ENCODE measurements around the gene PGBD1.

Gene PGBD1

DNA sequence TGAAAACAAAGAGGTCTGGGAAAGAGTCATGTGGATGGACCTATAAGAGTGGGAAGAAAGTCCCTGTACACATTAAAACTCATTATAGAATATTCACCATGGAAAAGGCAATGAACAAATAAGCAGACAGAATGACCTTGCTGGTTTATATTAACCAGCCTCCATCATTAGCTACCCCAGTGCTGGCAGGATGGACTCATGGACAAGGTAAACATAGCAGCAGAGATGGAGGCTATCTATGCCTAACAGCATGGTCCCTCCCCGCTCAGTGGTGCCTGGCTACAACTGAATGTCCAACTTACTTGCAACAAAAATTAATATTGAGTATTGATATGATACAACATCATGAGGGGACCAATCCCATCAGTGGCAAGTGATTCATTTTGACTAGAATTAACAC, 63.8 kb downstream of the PGBD1 start:
- TF ChIP-seq TAF1 (IDR thresholded peaks at IDR 0.05; ENCODE audit: low read depth) (no peak), EP300 (IDR thresholded peaks at IDR 0.05; ENCODE audit: borderline replicate concordance) (no peak), NFIC (IDR thresholded peaks at IDR 0.05) (no peak), RAD21 (IDR thresholded peaks at IDR 0.05; ENCODE audit: low read depth) (no peak), CREB1 (IDR thresholded peaks at IDR 0.05; ENCODE audit: low read depth) (no peak), TCF12 (IDR thresholded peaks at IDR 0.05; ENCODE audit: low read depth) (no peak), ZBTB7A (IDR thresholded peaks at IDR 0.05; ENCODE audit: low read depth) (no peak), TEAD4 (IDR thresholded peaks at IDR 0.05) (no peak), CEBPB (IDR thresholded peaks at IDR 0.05) (no peak)
- TF ChIP-seq, protein P1, sequence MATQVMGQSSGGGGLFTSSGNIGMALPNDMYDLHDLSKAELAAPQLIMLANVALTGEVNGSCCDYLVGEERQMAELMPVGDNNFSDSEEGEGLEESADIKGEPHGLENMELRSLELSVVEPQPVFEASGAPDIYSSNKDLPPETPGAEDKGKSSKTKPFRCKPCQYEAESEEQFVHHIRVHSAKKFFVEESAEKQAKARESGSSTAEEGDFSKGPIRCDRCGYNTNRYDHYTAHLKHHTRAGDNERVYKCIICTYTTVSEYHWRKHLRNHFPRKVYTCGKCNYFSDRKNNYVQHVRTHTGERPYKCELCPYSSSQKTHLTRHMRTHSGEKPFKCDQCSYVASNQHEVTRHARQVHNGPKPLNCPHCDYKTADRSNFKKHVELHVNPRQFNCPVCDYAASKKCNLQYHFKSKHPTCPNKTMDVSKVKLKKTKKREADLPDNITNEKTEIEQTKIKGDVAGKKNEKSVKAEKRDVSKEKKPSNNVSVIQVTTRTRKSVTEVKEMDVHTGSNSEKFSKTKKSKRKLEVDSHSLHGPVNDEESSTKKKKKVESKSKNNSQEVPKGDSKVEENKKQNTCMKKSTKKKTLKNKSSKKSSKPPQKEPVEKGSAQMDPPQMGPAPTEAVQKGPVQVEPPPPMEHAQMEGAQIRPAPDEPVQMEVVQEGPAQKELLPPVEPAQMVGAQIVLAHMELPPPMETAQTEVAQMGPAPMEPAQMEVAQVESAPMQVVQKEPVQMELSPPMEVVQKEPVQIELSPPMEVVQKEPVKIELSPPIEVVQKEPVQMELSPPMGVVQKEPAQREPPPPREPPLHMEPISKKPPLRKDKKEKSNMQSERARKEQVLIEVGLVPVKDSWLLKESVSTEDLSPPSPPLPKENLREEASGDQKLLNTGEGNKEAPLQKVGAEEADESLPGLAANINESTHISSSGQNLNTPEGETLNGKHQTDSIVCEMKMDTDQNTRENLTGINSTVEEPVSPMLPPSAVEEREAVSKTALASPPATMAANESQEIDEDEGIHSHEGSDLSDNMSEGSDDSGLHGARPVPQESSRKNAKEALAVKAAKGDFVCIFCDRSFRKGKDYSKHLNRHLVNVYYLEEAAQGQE (IDR thresholded peaks at IDR 0.05; ENCODE audit: low read depth) = no peak
- TF ChIP-seq, protein P2, sequence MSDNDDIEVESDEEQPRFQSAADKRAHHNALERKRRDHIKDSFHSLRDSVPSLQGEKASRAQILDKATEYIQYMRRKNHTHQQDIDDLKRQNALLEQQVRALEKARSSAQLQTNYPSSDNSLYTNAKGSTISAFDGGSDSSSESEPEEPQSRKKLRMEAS (IDR thresholded peaks at IDR 0.05) = no peak
- TF ChIP-seq, protein P3, sequence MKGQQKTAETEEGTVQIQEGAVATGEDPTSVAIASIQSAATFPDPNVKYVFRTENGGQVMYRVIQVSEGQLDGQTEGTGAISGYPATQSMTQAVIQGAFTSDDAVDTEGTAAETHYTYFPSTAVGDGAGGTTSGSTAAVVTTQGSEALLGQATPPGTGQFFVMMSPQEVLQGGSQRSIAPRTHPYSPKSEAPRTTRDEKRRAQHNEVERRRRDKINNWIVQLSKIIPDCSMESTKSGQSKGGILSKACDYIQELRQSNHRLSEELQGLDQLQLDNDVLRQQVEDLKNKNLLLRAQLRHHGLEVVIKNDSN (IDR thresholded peaks at IDR 0.05) = no peak

DNA sequence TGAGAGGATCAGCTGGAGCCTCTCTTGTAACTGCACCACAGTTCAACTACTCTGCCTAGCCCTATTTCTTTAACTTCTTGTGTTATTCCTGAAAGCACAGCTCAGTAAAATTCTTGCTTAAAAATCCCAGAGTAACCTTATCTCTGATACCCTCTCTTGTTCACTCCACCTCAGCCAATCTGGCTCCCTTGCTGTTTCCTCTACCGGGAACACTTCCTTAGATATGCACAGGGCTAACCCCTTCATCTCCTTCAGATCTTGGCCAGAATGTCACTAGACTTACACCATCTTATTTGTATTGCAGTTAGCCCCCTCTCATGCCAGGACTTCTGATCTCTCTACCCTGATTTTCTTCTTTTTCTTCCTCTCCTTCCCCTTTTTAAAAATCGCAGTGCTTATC, 65.7 kb downstream of the PGBD1 start:
- TF ChIP-seq ZBTB7A (IDR thresholded peaks at IDR 0.05; ENCODE audit: low read depth) (no peak), TCF12 (IDR thresholded peaks at IDR 0.05; ENCODE audit: low read depth) (no peak), TAF1 (IDR thresholded peaks at IDR 0.05; ENCODE audit: low read depth) (no peak), YY1 (IDR thresholded peaks at IDR 0.05; ENCODE audit: low read depth) (no peak), FOXM1 (IDR thresholded peaks at IDR 0.05; ENCODE audit: borderline replicate concordance, low read depth) (no peak)
- TF ChIP-seq, protein P1 (IDR thresholded peaks at IDR 0.05; ENCODE audit: low read depth) = no peak

DNA sequence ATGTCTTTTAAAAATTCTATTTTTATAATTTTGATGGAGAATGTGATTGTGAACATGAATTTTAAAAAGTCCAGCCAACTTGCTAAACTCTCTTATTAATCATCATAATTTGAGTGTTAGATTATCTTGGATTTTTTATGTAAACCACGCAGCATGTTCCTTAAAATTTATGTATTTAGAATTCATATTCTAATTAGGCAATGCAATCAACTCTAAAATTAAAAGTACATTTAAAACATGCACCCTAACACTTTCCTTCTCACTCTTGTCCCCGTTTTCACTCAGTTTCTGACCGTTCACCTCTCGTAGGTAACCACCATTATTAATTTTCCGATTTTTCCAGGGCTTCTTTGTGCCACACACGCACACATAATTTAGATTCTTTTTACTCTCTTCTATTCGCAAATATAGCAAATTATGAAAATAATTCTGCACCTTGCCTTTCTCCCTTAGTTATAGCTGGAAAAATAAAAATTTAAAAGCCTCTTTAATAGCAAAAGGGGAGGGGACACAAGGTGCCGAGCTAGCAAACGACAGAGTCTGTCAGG, 68.0 kb downstream of the PGBD1 start:
- TF ChIP-seq CEBPB (IDR thresholded peaks at IDR 0.05) = no peak

DNA sequence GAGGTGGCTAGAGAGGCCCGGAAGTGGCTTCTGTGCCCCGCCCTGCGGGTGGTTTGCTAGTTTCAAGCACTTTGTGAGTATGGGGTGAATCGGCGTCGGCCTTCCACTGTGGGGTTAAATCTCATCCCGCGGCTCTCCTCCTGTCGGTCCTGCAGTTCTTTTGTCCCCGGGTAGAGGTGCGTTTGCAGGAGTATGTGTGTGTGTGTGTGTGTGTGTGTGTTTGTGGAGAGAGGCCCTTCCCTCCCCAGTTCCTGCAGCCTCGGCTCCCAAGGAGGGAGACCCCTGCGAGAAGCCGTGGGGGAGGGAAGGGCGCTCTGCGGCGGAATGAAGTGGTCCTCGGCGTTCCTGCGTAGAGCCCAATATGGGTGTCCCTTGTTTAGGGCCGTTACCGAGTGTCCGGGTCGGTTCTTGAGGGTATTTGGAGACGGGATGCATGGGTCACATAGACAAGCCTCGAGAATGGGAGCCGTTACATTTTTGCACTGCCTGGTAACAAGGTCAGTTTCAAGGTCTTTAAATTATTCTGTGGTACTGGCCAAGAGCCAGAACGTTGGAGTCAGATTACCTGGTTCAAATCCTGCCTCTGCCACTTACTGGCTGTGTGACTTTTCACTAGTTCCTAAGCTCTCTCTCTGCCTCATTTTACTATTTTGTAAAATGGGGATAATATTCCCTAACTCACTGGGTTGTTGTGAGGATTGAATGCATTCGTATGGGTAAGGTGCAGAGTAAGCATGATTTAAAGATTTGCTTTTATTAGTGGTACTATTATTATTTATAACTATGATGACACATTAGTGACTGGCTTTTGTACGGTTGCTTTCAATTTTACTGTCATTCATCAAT, 68.7 kb downstream of the PGBD1 start, which contains the start of gene ZKSCAN3:
Gene ZKSCAN3 (plus strand): TSS at position 56 of the 846 bp plus-strand sequence. CDS start 9,640 bp downstream, outside the sequence.
- TF ChIP-seq FOXM1 (IDR thresholded peaks at IDR 0.05; ENCODE audit: borderline replicate concordance, low read depth) (peak; percentile 43; the same call in 1 of the 2 replicates), ZBTB7A (IDR thresholded peaks at IDR 0.05; ENCODE audit: low read depth) (peak; percentile 66; the same call in 1 of the 2 replicates), RAD21 (IDR thresholded peaks at IDR 0.05; ENCODE audit: low read depth) (no peak), NFIC (IDR thresholded peaks at IDR 0.05) (peak; percentile 55), TAF1 (IDR thresholded peaks at IDR 0.05; ENCODE audit: low read depth) (peak; percentile 85), TCF12 (IDR thresholded peaks at IDR 0.05; ENCODE audit: low read depth) (0 out of 2 replicates have a peak, but pooled peaks have one; percentile 16)
- TF ChIP-seq, protein P3 (IDR thresholded peaks at IDR 0.05) = no peak
- TF ChIP-seq, protein P2 (IDR thresholded peaks at IDR 0.05) = peak; percentile 43; the same call in 1 of the 2 replicates

DNA sequence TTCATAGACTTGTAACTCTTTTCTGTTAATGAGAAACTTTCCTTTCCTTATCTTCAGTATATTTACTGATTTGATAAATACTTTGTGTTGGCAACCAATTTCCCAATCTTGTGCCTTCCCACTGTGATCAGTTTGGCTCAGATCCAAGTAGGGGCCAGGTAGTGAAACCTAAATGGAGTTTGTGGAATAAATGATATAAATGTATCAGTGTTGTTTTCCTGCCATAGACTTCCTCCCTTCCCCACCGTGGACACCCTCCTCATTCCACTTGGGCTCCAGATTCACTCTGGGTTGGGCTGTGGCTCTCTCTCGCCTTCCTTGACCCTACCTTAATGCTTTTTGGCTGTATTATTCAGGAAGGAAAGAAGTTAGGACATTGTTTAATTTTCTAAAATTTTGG, 69.7 kb downstream of the PGBD1 start:
- peak; percentile 64 for TF ChIP-seq NFIC (IDR thresholded peaks at IDR 0.05)
- no peak for TF ChIP-seq YY1 (IDR thresholded peaks at IDR 0.05; ENCODE audit: low read depth)

DNA sequence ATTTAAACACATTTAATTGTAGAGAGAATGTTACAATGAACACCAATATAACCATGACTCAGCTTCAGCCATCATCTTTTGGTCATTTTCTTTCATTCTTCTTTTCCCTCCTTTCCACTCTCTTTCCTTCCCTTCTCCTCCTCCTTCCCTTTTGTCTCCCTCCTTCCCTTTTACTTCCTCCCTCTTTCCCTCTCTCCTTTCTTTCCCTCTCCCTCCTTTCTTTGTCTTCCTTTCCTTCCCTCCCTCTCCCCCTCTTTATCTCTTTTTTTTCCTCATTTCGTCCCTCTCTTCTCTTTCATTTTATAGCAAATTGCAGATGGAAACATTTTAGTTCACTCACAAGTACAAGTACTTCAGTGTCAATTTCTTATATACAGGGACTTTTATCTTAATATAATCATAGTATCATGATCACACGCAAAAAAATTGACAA, 70.1 kb downstream of the PGBD1 start:
- TF ChIP-seq CREB1 (IDR thresholded peaks at IDR 0.05; ENCODE audit: low read depth) (no peak), CEBPB (IDR thresholded peaks at IDR 0.05) (no peak), NFIC (IDR thresholded peaks at IDR 0.05) (no peak), TCF12 (IDR thresholded peaks at IDR 0.05; ENCODE audit: low read depth) (no peak), EP300 (IDR thresholded peaks at IDR 0.05; ENCODE audit: borderline replicate concordance) (no peak), ZBTB7A (IDR thresholded peaks at IDR 0.05; ENCODE audit: low read depth) (no peak), YY1 (IDR thresholded peaks at IDR 0.05; ENCODE audit: low read depth) (no peak), RAD21 (IDR thresholded peaks at IDR 0.05; ENCODE audit: low read depth) (no peak), TEAD4 (IDR thresholded peaks at IDR 0.05) (no peak), EGR1 (IDR thresholded peaks at IDR 0.05) (no peak), FOXM1 (IDR thresholded peaks at IDR 0.05; ENCODE audit: borderline replicate concordance, low read depth) (no peak), TAF1 (IDR thresholded peaks at IDR 0.05; ENCODE audit: low read depth) (no peak)
- TF ChIP-seq, protein P1 (IDR thresholded peaks at IDR 0.05; ENCODE audit: low read depth) = no peak
- TF ChIP-seq, protein P2 (IDR thresholded peaks at IDR 0.05) = no peak
- TF ChIP-seq, protein P3 (IDR thresholded peaks at IDR 0.05) = no peak

Data from Ishikawa (cell line).